ENCODE data around the gene FUT7.

The FUT7 gene

DNA sequence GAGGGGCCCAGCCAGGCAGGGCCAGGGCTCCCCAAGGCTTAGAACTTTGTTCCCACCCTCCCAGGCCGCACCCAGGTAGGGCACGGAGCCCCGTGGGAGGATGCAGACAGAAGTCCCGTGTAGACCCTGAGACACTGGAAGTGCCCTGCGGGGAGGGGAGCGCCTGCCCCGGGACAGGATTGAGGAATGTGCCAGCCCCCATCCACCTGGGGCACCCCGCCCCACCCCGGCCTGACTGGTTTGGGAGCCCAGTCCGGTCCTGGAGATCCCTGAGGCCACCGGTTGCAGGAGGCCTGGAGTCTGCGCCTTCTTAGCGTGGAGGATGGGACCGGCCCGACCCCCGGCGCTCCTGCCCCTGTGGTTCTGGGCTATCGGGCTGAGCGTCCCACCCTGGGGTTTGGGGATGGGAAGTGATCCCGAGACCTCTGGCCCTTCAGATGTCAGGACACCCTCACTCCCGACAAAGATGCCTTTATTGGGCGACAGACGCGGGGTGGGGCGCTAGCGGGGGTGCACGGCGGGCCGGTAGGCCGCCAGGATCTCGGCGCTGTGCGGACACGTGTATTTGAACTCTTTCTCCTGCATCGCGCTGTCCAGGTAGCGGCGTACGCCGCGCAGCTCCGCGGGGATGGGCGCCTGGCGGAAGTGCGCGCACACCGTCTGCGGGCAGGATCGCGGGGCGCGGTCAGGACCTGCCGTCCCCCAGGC is 37.6 kb downstream of the FUT7 start:
- TF ChIP-seq, protein P1, sequence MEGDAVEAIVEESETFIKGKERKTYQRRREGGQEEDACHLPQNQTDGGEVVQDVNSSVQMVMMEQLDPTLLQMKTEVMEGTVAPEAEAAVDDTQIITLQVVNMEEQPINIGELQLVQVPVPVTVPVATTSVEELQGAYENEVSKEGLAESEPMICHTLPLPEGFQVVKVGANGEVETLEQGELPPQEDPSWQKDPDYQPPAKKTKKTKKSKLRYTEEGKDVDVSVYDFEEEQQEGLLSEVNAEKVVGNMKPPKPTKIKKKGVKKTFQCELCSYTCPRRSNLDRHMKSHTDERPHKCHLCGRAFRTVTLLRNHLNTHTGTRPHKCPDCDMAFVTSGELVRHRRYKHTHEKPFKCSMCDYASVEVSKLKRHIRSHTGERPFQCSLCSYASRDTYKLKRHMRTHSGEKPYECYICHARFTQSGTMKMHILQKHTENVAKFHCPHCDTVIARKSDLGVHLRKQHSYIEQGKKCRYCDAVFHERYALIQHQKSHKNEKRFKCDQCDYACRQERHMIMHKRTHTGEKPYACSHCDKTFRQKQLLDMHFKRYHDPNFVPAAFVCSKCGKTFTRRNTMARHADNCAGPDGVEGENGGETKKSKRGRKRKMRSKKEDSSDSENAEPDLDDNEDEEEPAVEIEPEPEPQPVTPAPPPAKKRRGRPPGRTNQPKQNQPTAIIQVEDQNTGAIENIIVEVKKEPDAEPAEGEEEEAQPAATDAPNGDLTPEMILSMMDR (IDR thresholded peaks at IDR 0.05) = no peak

DNA sequence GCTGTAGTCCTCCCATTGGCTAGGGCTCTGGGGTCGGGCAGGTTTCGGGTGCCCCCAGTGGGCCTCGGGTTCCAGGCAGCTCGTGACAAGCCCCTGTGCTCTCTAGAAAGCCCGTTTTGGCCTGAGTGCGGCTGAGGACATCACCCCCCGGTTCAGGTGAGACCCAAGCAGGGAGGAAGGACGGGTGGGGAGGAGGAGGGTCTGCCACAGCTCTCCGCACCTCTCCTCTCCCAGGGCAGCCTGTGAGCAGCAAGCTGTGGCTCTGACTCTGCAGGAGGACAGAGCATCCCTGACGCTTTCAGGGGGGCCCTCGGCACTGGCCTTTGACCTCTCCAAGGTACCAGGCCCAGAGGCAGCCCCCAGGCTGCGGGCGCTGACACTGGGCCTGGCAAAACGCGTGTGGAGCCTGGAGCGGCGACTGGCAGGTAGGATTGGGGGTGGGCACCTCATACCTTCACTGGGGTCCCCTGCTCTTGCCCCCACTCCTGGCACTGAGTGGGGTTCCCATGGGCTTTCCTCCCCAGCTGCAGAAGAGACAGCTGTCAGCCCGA is 39.0 kb downstream of the FUT7 start:
- TF ChIP-seq, protein P1 (IDR thresholded peaks at IDR 0.05) = no peak

DNA sequence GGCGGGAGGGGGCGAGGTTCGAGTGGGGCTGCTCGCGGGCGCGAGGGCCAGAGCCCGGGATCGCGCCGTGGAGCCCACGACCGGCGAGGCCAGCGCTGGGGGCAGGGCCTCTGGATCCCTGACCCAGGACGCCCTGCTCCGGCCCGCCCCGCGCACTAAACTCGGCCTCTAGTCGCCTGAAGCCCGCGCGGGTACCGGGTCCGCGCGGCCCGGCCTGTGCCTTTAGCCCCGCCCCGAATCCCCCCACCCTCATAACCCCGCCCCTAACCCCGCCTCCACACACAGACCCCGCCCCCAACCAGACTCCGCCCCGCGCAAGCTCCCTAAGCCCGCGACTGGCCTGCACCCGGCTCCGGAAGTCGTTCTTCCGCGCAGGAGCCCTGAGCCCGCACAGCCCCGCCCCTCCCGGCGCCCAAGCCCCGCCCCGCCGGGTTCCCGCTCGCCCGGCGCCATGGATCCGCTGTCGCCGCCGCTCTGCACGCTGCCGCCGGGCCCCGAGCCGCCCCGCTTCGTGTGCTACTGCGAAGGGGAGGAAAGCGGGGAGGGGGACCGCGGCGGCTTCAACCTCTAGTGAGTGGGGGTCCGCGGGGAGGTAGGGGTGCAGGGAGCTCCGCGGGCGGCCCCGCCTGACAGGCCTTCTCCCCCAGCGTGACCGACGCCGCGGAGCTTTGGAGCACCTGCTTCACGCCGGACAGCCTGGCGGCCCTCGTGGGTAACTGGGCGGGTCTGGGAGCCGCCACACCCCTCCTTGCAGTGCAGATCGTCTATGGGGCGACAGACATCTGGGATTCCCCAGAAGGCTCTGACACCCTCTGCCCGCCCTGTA is 39.7 kb downstream of the FUT7 start, which contains the start of gene PAXX:
Gene PAXX (plus strand): TSS at position 430 of the 826 bp plus-strand sequence. CDS start 22 bp downstream, at position 452.
- TF ChIP-seq, protein P1 (IDR thresholded peaks at IDR 0.05) = no peak

DNA sequence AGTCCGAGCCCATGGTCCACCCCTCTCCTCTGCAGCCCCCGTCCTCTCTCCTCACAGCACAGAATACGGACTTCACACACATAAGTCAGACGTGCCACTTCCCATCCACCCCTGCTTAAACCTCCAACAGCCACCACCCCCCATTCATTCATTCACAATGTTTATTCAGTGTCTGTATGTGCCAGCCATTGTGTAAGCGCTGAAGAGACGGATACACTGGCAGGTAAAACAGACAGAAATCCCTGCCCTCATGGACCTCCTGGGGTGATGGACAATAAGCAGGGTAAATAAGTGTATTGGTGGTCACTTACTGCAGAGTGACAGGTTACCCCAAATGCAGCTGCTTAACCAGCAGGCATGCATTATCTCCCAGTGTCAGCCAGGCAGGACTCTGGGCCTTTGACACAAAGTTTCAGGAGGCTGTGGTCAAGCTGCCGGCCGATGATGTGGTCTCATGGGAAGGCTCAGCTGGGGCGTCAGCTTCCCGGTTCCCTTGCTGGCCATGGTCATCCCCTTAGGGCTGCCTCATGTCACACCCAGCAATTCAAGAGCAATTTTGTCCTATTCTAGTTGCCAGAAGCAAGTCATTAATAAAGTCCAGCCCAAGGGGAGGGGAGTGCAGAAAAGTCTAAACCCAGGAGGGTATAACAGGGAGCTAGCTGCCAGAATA is 41.5 kb downstream of the FUT7 start:
- TF ChIP-seq, protein P1 (IDR thresholded peaks at IDR 0.05) = no peak

DNA sequence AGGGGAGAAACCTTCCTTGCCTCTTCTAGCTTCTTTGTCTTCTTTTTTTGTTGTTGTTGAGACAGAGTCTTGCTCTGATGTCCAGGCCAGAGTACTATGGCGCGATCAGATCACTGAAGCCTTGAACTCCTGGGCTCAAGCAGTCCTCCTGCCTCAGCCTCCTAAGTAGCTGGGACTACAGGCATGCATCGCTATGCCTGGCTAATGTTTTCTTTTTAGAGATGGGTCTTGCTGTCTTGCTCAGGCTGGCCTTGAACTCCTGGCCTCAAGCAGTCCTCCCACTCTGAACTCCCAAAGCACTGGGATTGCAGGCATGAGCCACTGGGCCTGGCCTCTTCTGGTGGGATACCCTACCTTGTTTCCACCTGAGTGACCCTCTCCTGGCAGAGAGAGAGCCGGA is 43.0 kb downstream of the FUT7 start:
- TF ChIP-seq, protein P1 (IDR thresholded peaks at IDR 0.05) = no peak

DNA sequence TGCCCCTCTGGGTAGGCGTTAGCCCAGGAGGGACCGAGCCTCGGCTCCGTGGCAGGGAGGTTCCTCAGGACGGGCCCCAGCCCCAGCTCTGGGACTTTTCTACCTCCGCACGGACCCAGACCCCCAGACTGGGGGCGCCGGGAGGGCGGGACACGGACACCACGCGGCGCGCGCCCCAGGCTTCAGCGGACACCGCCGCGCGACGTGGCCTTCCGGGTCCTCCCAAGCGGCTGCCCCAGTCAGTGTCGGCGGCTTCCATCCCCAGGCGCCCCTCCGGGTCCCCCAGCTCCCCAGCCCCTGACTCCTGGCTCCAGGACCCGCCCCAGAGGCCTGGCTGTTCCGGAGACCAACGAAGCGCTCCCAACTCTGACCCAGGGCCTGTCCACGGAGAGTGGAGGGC is 46.0 kb downstream of the FUT7 start:
- TF ChIP-seq, protein P1 (IDR thresholded peaks at IDR 0.05) = no peak

DNA sequence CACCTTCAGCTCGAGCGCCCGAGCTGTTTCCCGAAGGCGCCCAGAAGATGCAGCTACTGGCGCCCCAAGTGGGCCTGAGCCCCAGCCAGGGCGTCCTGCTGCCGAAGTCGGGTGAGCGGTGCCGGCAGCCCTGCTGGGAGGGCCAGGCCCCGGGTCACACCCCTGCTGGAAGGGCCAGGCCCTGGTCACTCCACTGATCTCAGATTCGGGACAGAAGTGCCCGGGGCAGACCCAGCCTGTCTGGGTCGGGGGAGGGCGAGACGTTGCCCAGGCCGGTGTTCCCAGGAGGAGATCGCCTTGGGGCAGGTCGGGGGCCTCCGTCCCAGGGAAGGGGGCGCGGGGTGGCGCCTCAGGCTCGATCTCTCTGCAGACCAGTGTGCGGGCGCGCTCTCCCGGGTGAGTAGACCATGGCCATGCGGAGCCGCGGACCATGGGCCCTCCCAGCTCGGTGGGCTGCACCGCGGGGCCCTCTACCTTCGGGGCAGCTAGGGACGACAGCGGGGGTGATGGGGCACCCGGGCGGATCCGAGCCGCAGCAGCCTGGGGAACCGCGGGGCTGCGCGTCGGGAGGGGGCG is 46.8 kb downstream of the FUT7 start:
- TF ChIP-seq, protein P1 (IDR thresholded peaks at IDR 0.05) = no peak

All from LNCAP (cell line).